Measurements from ENCODE around the gene EGR2.

EGR2 gene

GRCh38 chr10:62844280-62845011 lies 28.3 kb upstream of the EGR2 start (continued):
- no peak for TF ChIP-seq TSHZ2 (CRISPR knock-in tag; IDR thresholded peaks at IDR 0.05)
- TF ChIP-seq ZC3H10 (CRISPR knock-in tag; IDR thresholded peaks at IDR 0.05), result no peak
- no peak for TF ChIP-seq BACH2 (CRISPR knock-in tag; IDR thresholded peaks at IDR 0.05; ENCODE audit: borderline replicate concordance)
- no peak for TF ChIP-seq ZNF8 (CRISPR knock-in tag; IDR thresholded peaks at IDR 0.05)
- no peak for TF ChIP-seq ZFP3 (CRISPR knock-in tag; IDR thresholded peaks at IDR 0.05)
- TF ChIP-seq OSR1 (CRISPR knock-in tag; IDR thresholded peaks at IDR 0.05), result no peak
- TF ChIP-seq SNAI2 (CRISPR knock-in tag; IDR thresholded peaks at IDR 0.05), result no peak
- no peak for TF ChIP-seq TCF4 (CRISPR knock-in tag; IDR thresholded peaks at IDR 0.05; ENCODE audit: borderline replicate concordance)
- no peak for TF ChIP-seq ESRRG (CRISPR knock-in tag; IDR thresholded peaks at IDR 0.05)
- TF ChIP-seq ARNTL (CRISPR knock-in tag; IDR thresholded peaks at IDR 0.05; ENCODE audit: borderline replicate concordance, low read depth), result no peak
- TF ChIP-seq ZNF565 (CRISPR knock-in tag; conservative IDR thresholded peaks at IDR 0.05; ENCODE audit: low read depth), result no peak

GRCh38 chr10:62843600-62843999 lies 27.4 kb upstream of the EGR2 start:
- TF ChIP-seq ARNTL (CRISPR knock-in tag; IDR thresholded peaks at IDR 0.05; ENCODE audit: borderline replicate concordance, low read depth) (no peak), ZC3H10 (CRISPR knock-in tag; IDR thresholded peaks at IDR 0.05) (no peak), TSHZ2 (CRISPR knock-in tag; IDR thresholded peaks at IDR 0.05) (no peak), ZNF8 (CRISPR knock-in tag; IDR thresholded peaks at IDR 0.05) (no peak), POU6F1 (CRISPR knock-in tag; IDR thresholded peaks at IDR 0.05; ENCODE audit: borderline replicate concordance, low read depth) (no peak), ESRRG (CRISPR knock-in tag; IDR thresholded peaks at IDR 0.05) (no peak), CSRNP3 (CRISPR knock-in tag; IDR thresholded peaks at IDR 0.05) (no peak), CSDC2 (CRISPR knock-in tag; IDR thresholded peaks at IDR 0.05) (no peak), ZFP3 (CRISPR knock-in tag; IDR thresholded peaks at IDR 0.05) (no peak), PPARA (CRISPR knock-in tag; IDR thresholded peaks at IDR 0.05; ENCODE audit: borderline replicate concordance) (no peak), BACH2 (CRISPR knock-in tag; IDR thresholded peaks at IDR 0.05; ENCODE audit: borderline replicate concordance) (no peak)
- no peak for ATAC-seq

GRCh38 chr10:62842983-62843382 lies 26.8 kb upstream of the EGR2 start:
- no peak for ATAC-seq
- TF ChIP-seq SNAI2 (CRISPR knock-in tag; IDR thresholded peaks at IDR 0.05), result no peak
- no peak for TF ChIP-seq TOX (CRISPR knock-in tag; IDR thresholded peaks at IDR 0.05; ENCODE audit: borderline replicate concordance)
- TF ChIP-seq OSR1 (CRISPR knock-in tag; IDR thresholded peaks at IDR 0.05), result no peak
- no peak for TF ChIP-seq RARB (CRISPR knock-in tag; IDR thresholded peaks at IDR 0.05)
- no peak for TF ChIP-seq TSHZ2 (CRISPR knock-in tag; IDR thresholded peaks at IDR 0.05)
- no peak for TF ChIP-seq PATZ1 (CRISPR knock-in tag; IDR thresholded peaks at IDR 0.05; ENCODE audit: borderline replicate concordance)
- TF ChIP-seq ARNTL (CRISPR knock-in tag; IDR thresholded peaks at IDR 0.05; ENCODE audit: borderline replicate concordance, low read depth), result no peak
- TF ChIP-seq CREB5 (CRISPR knock-in tag; IDR thresholded peaks at IDR 0.05; ENCODE audit: low read depth), result no peak
- no peak for TF ChIP-seq ZC3H10 (CRISPR knock-in tag; IDR thresholded peaks at IDR 0.05)

Data from SK-N-SH treated with all-trans-retinoic acid at 6 μM for 48 hours (cell line).